Loucy (cell line): ENCODE results near the gene MYH7B.

Experiments used
- H2AFZ ChIP-seq: fragments of 200-600 bp; sonication (generic); 2 replicates; pipeline ENCODE4 v1.6.0; 2016; ENCODE audit warnings: antibody characterized with exemption, mild to moderate bottlenecking, low read length, moderate library complexity
- H3F3A ChIP-seq: fragments of 200-600 bp; 2 replicates; pipeline ENCODE4 v1.6.0; 2016; ENCODE audit warnings: antibody characterized with exemption, low read depth, mild to moderate bottlenecking
- H3K27me3 ChIP-seq: fragments of 200-600 bp; sonication (generic); 2 replicates; pipeline ENCODE4 v1.6.1; 2014; ENCODE audit warnings: low read length, mild to moderate bottlenecking; ENCODE audit not compliant: insufficient read depth, poor library complexity, severe bottlenecking
- H3K36me3 ChIP-seq: fragments of 200-600 bp; sonication (generic); 2 replicates; pipeline ENCODE4 v1.6.1; 2016; ENCODE audit warnings: low read length; ENCODE audit not compliant: insufficient read depth
- H3K4me1 ChIP-seq: fragments of 200-600 bp; sonication (generic); 2 replicates; pipeline ENCODE4 v1.5.1; 2014; ENCODE audit warnings: low read length, mild to moderate bottlenecking; ENCODE audit not compliant: insufficient read depth, poor library complexity, severe bottlenecking
- H3K4me2 ChIP-seq: fragments of 200-600 bp; sonication (generic); 2 replicates; pipeline ENCODE4 v1.6.0; 2014; ENCODE audit warnings: antibody characterized with exemption, low read length, low read depth, mild to moderate bottlenecking; ENCODE audit not compliant: poor library complexity, severe bottlenecking
- H3K4me3 ChIP-seq: fragments of 200-600 bp; sonication (generic); 2 replicates; pipeline ENCODE4 v1.5.1; 2014; ENCODE audit warnings: low read length, mild to moderate bottlenecking, mixed read lengths; ENCODE audit not compliant: poor library complexity, severe bottlenecking
- H3K79me2 ChIP-seq: fragments of 200-600 bp; sonication (generic); 2 replicates; pipeline ENCODE4 v1.6.1; 2014; ENCODE audit warnings: low read length; ENCODE audit not compliant: insufficient read depth
- H3K9ac ChIP-seq: fragments of 200-600 bp; sonication (generic); 2 replicates; pipeline ENCODE4 v1.6.0; 2014; ENCODE audit warnings: mild to moderate bottlenecking, low read depth, low read length, moderate library complexity; ENCODE audit not compliant: poor library complexity, severe bottlenecking
- H3K9me2 ChIP-seq: fragments of 200-600 bp; sonication (generic); replicated peaks from 2 replicates; pipeline ENCODE4 v1.6.1; 2016; ENCODE audit warnings: low read depth, low read length, mixed read lengths
- H3K9me3 ChIP-seq: fragments of 200-600 bp; sonication (generic); 2 replicates; pipeline ENCODE4 v1.6.1; 2014; ENCODE audit warnings: mild to moderate bottlenecking, antibody characterized with exemption, low read length, low read depth; ENCODE audit not compliant: insufficient read depth
- H4K20me1 ChIP-seq: fragments of 200-600 bp; sonication (generic); 2 replicates; pipeline ENCODE4 v1.6.0; 2014; ENCODE audit warnings: antibody characterized with exemption, low read length, mild to moderate bottlenecking; ENCODE audit not compliant: insufficient read depth, poor library complexity, severe bottlenecking
- EZH2phosphoT487 ChIP-seq: fragments of 200-600 bp; IDR thresholded peaks from 2 replicates; pipeline ENCODE4 v1.6.1; 2018; ENCODE audit warnings: antibody characterized with exemption, mild to moderate bottlenecking, moderate library complexity, borderline replicate concordance
- TF ChIP-seq, protein P1 (sequence below): fragments of 200-600 bp; sonication (generic); conservative IDR thresholded peaks from 2 replicates; pipeline ENCODE4 v1.5.1; 2014; ENCODE audit warnings: mild to moderate bottlenecking, antibody characterized with exemption, low read length

The MYH7B gene

DNA sequence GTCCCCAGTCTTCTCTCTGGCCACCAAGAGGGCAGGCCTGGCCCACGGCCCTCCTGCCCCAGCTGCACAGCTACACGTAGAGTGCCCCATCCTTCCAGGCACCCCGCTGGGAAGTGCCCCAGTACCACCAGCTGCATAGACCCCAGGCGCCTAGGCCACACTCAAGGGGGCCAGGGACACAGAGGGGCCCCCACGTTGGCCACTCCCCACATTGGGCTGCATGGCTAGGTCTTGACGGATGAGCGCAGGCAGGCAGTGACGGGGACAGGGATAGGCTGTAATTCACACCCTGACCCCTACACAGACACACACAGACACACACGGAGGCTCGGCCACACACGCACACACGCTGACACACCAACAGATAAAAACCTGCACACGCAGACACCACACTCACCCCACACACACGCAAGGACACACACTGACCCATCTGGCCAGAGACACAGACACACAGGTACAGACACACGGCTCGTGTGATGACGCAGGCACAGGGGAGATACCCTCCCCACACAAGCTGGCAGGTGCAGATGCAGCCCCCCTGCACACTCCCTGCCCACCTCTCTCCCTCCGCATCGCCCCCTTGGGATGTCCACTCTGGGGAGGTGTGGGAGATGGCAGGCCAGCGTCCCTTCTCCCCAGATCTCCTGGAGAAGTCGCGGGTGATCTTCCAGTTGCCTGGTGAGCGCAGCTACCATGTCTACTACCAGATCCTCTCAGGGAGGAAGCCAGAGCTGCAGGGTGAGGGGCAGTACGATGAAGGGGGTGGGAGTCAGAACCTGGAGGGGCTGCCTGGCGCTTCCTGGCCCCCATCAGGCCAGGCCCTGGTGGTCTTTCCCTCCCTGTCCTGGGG, 30.0 kb downstream of the MYH7B start:
- Histone ChIP-seq H3K36me3 (no peaks in the 10 kb centered on the region), H4K20me1 (no peaks in the 10 kb centered on the region), H3K79me2 (no peaks in the 10 kb centered on the region), H2AFZ (no peak overlapping the region), H3K9me2 (no peaks in the 10 kb centered on the region), H3K4me2 (no peak overlapping the region), H3K4me3 (no peak overlapping the region), H3K4me1 (no peaks in the 10 kb centered on the region), H3F3A (no peaks in the 10 kb centered on the region), H3K9me3 (no peaks in the 10 kb centered on the region), H3K27me3 (no peaks in the 10 kb centered on the region), H3K9ac (no peak overlapping the region)
- TF ChIP-seq EZH2phosphoT487: no peak
- TF ChIP-seq, protein P1, sequence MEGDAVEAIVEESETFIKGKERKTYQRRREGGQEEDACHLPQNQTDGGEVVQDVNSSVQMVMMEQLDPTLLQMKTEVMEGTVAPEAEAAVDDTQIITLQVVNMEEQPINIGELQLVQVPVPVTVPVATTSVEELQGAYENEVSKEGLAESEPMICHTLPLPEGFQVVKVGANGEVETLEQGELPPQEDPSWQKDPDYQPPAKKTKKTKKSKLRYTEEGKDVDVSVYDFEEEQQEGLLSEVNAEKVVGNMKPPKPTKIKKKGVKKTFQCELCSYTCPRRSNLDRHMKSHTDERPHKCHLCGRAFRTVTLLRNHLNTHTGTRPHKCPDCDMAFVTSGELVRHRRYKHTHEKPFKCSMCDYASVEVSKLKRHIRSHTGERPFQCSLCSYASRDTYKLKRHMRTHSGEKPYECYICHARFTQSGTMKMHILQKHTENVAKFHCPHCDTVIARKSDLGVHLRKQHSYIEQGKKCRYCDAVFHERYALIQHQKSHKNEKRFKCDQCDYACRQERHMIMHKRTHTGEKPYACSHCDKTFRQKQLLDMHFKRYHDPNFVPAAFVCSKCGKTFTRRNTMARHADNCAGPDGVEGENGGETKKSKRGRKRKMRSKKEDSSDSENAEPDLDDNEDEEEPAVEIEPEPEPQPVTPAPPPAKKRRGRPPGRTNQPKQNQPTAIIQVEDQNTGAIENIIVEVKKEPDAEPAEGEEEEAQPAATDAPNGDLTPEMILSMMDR: no peak

DNA sequence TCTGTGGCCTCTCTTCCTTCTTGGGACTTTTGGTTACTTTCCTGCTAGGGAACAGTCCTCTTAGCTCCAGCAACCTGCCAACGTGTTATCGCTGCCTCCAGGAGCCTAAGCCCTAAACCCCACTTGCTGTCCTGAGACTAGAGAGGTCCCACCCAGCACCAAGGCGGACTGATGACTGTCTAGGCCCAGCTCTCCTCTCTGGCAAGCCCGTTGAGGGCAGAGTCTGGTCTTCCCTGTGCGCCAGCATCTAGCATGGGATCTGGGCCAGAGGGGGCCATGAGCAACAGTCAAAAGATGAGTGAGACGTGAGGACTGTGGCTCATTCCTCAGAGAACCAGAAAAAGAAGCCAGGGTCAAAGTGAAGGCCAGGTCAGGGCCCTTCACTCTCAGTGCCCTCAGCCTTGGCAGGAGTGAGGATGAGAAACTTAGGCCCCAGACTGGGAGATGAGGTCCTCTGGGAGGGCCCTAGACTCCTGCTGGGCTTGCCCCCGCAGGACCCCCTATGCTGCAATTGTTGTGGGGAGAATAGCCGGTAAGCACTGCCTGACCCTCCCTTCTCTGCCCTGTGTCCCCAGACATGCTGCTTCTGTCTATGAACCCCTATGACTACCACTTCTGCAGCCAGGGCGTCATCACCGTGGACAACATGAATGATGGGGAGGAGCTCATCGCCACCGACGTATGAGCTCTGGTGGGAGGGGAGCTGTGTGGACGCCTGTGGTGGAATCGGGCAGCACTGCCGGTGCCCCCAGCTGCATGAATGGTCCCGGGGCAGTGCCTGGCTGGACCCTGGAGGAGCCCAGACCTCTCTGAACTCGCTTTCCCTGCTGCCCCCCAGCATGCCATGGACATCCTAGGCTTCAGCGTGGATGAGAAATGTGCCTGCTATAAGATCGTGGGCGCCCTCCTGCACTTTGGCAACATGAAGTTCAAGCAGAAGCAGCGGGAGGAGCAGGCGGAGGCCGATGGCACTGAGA, 30.9 kb downstream of the MYH7B start:
- no peaks in the 10 kb centered on the region for H3F3A ChIP-seq
- no peaks in the 10 kb centered on the region for H3K27me3 ChIP-seq
- no peak overlapping the region for H2AFZ ChIP-seq
- no peak for TF ChIP-seq EZH2phosphoT487
- TF ChIP-seq, protein P1: no peak
- H3K36me3 ChIP-seq: no peaks in the 10 kb centered on the region
- no peak overlapping the region for H3K9ac ChIP-seq
- no peak overlapping the region for H3K4me3 ChIP-seq
- no peak overlapping the region for H3K4me2 ChIP-seq
- H3K9me3 ChIP-seq: no peaks in the 10 kb centered on the region
- no peaks in the 10 kb centered on the region for H4K20me1 ChIP-seq
- no peaks in the 10 kb centered on the region for H3K9me2 ChIP-seq
- H3K79me2 ChIP-seq: no peaks in the 10 kb centered on the region
- no peaks in the 10 kb centered on the region for H3K4me1 ChIP-seq

DNA sequence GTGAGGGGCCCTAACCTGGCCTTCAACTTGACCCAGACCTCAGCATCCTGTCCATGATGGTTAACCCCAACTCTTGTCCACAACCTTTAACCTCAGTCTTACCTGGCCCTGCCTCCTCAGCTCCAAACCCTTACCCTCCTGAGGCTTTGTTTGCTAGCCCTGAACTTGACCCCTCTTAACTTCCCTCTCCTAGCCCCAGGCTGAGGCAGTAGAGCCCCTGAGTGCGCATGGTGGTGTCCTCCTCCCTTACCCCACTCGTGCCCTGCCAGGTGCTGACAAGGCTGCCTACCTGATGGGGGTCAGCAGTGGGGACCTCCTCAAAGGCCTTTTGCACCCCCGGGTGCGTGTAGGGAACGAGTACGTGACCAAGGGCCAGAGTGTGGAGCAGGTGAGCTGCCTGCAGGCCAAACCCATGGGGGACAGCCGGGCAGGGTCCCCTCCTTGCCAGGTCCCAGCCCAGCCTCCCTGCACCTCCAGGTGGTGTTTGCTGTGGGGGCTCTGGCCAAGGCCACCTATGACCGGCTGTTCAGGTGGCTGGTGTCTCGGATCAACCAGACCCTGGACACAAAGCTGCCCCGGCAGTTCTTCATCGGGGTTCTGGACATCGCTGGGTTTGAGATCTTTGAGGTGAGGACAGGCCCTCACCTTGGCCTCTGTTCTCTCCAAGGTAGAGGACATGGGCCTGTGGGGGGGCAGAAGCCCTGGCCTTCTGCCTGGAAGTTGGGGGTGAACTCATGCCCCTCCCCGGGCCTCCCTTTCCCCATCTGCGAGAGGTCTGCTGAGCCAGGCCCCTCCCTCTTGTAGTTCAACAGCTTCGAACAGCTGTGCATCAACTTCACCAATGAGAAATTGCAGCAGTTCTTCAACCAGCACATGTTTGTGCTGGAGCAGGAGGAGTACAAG, 31.9 kb downstream of the MYH7B start:
- H3K9me2 ChIP-seq: no peaks in the 10 kb centered on the region
- H3K36me3 ChIP-seq: no peaks in the 10 kb centered on the region
- no peaks in the 10 kb centered on the region for H3F3A ChIP-seq
- H3K9me3 ChIP-seq: no peaks in the 10 kb centered on the region
- H3K4me1 ChIP-seq: no peaks in the 10 kb centered on the region
- H3K27me3 ChIP-seq: no peaks in the 10 kb centered on the region
- H3K4me3 ChIP-seq: no peak overlapping the region
- H4K20me1 ChIP-seq: no peaks in the 10 kb centered on the region
- no peak overlapping the region for H2AFZ ChIP-seq
- H3K9ac ChIP-seq: no peak overlapping the region
- H3K4me2 ChIP-seq: no peak overlapping the region
- no peaks in the 10 kb centered on the region for H3K79me2 ChIP-seq
- TF ChIP-seq EZH2phosphoT487: no peak
- TF ChIP-seq, protein P1: no peak
